GM20000 (cell line): ENCODE data around the gene PRKN.
A peak's percentile ranks its signal among the peaks of the same experiment; 100 is the strongest.

ENCODE experiments used
- DNase-seq: peaks from one replicate; pipeline ENCODE4 v3.0.0; 2012; ENCODE audit warnings: low spot score
- CTCF ChIP-seq: IDR thresholded peaks from 2 replicates; pipeline ENCODE4 v1.5.1; 2012; ENCODE audit warnings: mild to moderate bottlenecking, control low read depth; ENCODE audit errors: extremely low read depth, missing control alignments

PRKN gene

GRCh38 chr6:162727322-162728182 is at the start of gene PRKN, which contains the start of gene PACRG:
TSS of gene PRKN (minus strand) at chr6:162727766.
TSS of gene PACRG (plus strand) at chr6:162727974.
- peak; percentile 95 for DNase-seq
- no peak for TF ChIP-seq CTCF

- TF ChIP-seq CTCF: no peak
- DNase-seq: no peak
Observed at GRCh38 chr6:162777091-162777490, 49.5 kb upstream of the PRKN start.

GRCh38 chr6:162773996-162774395 is 46.4 kb upstream of the PRKN start:
- DNase-seq: no peak
- TF ChIP-seq CTCF: no peak

- no peak for DNase-seq
- no peak for TF ChIP-seq CTCF
Observed at GRCh38 chr6:162772466-162772865, 44.9 kb upstream of the PRKN start.

- no peak for TF ChIP-seq CTCF
- DNase-seq: no peak
Observed at GRCh38 chr6:162770955-162771354, 43.4 kb upstream of the PRKN start.

- no peak for DNase-seq
- no peak for TF ChIP-seq CTCF
Observed at GRCh38 chr6:162770136-162770535, 42.6 kb upstream of the PRKN start.

- no peak for DNase-seq
- no peak for TF ChIP-seq CTCF
Observed at GRCh38 chr6:162753775-162754174, 26.2 kb upstream of the PRKN start.
